H7 (cell line): ENCODE measurements around the gene OVCH1. TPM values are rescaled to one million over a fixed set of nuclear protein-coding genes. Genes with fewer than 3 reads are reported as not detected.
"Not testable (repeated sequence)": the region's sequence is repeated elsewhere in the genome, so short reads cannot be mapped to it uniquely, and the experiment has no call there.

Experiments used
- DNase-seq: peaks from one replicate; pipeline ENCODE4 v3.0.0; 2012
- H3K27me3 ChIP-seq: 2 replicates; pipeline ENCODE4 v1.6.0; 2011; ENCODE audit warnings: mild to moderate bottlenecking, low read length; ENCODE audit not compliant: control insufficient read depth, insufficient read depth
- H3K36me3 ChIP-seq: replicated peaks from 2 replicates; pipeline ENCODE4 v1.5.1; 2011; ENCODE audit warnings: low read length; ENCODE audit not compliant: control insufficient read depth, insufficient read depth
- H3K4me3 ChIP-seq: 2 replicates; pipeline ENCODE4 v1.5.1; 2011; ENCODE audit warnings: low read depth, mild to moderate bottlenecking, control low read depth, low read length, moderate library complexity; ENCODE audit not compliant: insufficient read depth
- total RNA-seq: library from RNA; depleted of rRNA; stranded (reverse); fragments of >200 nt; shearing (Covaris generic); gene quantifications from 2 replicates; pipeline ENCODE4 v1.2.3, GENCODE V29; 2014

Gene OVCH1
- total RNA-seq, 1 experiment from 2014 or later: not detected

DNA sequence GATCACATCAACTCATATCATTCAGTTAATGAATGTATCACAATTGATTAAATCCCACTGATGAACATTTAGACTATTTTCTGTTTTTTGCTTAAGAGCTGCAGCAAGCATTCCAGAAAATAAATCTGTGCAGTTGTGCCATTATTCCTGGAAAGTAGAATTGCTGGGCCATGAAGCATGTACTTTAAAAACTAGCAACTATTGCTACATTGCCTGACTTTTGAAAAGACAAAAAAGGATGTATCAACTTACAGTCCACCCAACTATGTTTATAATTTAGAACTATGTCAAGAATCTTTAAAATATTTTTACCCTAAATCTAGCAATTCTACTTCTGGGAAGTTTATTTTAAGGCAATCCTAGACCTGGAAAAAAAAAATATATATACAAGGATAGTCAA is 83.1 kb downstream of the OVCH1 start:
- H3K36me3 ChIP-seq: no peaks in the 10 kb centered on the region
- no peak for DNase-seq
- no peak overlapping the region for H3K4me3 ChIP-seq
- H3K27me3 ChIP-seq: no peaks in the 10 kb centered on the region

GRCh38 chr12:29405561-29405960 is 91.9 kb downstream of the OVCH1 start:
- no peaks in the 10 kb centered on the region for H3K36me3 ChIP-seq
- no peak overlapping the region for H3K4me3 ChIP-seq
- DNase-seq: no peak
- H3K27me3 ChIP-seq: no peaks in the 10 kb centered on the region

GRCh38 chr12:29403991-29404390 is 93.5 kb downstream of the OVCH1 start:
- no peaks in the 10 kb centered on the region for H3K27me3 ChIP-seq
- no peaks in the 10 kb centered on the region for H3K36me3 ChIP-seq
- H3K4me3 ChIP-seq: no peak overlapping the region
- no peak for DNase-seq

- DNase-seq: no peak
- Histone ChIP-seq H3K27me3 (no peaks in the 10 kb centered on the region), H3K4me3 (no peak overlapping the region), H3K36me3 (no peaks in the 10 kb centered on the region)
These were observed 95.0 kb downstream of the OVCH1 start for GRCh38 chr12:29402437-29402836.

DNA sequence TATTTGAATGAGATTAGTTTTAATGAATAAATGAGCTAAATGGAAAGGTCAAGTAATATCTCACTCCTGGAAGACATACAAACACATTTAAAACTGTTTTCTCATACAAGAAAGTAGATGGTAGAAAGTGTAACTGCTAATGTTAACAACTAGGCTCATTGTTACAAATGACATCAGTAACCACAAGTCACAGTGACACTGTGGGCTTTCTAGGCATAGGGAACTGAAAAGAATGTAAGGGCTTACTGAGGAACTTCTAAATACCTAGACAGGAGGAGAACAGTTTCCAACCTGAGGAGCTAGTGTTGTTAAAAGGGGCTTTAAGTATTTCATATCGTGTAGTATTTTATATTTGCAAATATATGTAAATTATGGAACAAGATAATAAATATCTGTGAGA is 99.0 kb downstream of the OVCH1 start:
- DNase-seq: no peak
- H3K36me3 ChIP-seq: no peaks in the 10 kb centered on the region
- H3K4me3 ChIP-seq: no peak overlapping the region
- no peaks in the 10 kb centered on the region for H3K27me3 ChIP-seq

GRCh38 chr12:29396774-29397173 is 100.7 kb downstream of the OVCH1 start:
- H3K36me3 ChIP-seq: no peaks in the 10 kb centered on the region
- DNase-seq: no peak

GRCh38 chr12:29395356-29395755 is 102.1 kb downstream of the OVCH1 start:
- Histone ChIP-seq H3K4me3 (no peak overlapping the region), H3K36me3 (no peaks in the 10 kb centered on the region), H3K27me3 (no peaks in the 10 kb centered on the region)
- DNase-seq: no peak

More at GRCh38 chr12:29396774-29397173, 100.7 kb downstream of the OVCH1 start:
- H3K27me3 ChIP-seq: no peaks in the 10 kb centered on the region
- H3K4me3 ChIP-seq: no peak overlapping the region

DNA sequence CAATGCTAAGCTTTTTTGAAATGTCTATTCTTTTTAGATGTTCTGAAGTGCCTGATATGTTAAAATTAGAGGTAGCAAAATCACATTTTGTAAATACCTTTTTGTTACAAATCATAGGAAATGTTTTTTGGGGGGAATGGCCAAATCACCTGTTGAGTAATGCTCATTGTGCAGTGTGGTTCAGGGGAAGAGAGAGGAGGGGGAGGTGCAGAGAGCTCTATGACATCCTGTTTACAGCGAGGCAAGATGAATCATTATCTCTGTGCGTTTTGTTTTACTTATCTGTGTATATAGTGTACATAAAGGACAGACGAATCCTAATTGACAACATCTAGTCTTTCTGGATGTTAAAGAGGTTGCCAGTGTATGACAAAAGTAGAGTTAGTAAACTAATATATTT is 107.1 kb downstream of the OVCH1 start:
- not testable (repeated sequence) for H3K27me3 ChIP-seq, DNase-seq, H3K4me3 ChIP-seq, H3K36me3 ChIP-seq

DNA sequence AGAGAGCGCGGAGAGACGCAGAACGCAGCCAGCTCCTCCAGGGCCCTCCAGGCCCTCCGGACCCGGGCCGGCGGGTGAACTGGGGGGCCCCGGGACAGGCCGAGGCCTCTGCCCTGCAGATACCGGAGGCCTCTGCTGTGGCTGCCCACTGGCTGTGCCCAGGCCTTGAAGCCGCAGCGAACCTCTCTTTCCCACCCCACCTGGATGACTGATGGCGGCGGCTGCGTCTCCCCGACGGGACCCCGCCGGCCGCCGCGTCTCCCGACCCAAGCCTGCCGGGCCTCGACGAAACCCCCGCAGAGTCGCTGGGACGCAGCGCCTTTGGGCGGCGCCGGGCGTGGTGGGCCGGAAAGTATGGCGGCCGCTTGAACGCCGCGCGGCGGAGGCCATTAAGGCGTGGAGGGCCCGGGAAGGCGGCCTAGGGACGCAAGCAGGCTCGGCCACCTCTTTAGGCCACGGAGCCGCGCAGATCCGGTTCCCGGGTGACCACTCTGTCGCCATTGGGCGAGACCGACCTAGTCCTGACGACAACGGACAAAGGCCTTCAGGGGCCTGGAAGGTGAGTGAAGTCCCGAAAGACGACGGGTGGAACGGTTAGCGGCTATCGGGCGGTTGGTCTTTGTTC is 108.1 kb downstream of the OVCH1 start:
- Histone ChIP-seq H3K4me3 (no peak overlapping the region), H3K27me3 (no peaks in the 10 kb centered on the region), H3K36me3 (no peaks in the 10 kb centered on the region)
- DNase-seq: peak; percentile 23

- not testable (repeated sequence) for DNase-seq, H3K36me3 ChIP-seq, H3K27me3 ChIP-seq, H3K4me3 ChIP-seq
These were observed 111.3 kb downstream of the OVCH1 start for GRCh38 chr12:29386084-29386680.

- DNase-seq, H3K4me3 ChIP-seq, H3K27me3 ChIP-seq, H3K36me3 ChIP-seq: not testable (repeated sequence)
These were observed 112.3 kb downstream of the OVCH1 start for GRCh38 chr12:29385194-29385593.

- Histone ChIP-seq H3K27me3 (no peaks in the 10 kb centered on the region), H3K4me3 (no peak overlapping the region), H3K36me3 (no peaks in the 10 kb centered on the region)
- no peak for DNase-seq
These were observed 115.2 kb downstream of the OVCH1 start for GRCh38 chr12:29382251-29382650.

- H3K27me3 ChIP-seq: no peaks in the 10 kb centered on the region
- H3K36me3 ChIP-seq: no peaks in the 10 kb centered on the region
- peak within 1 kb of the TSS; percentile 96 for H3K4me3 ChIP-seq
- DNase-seq: peak; percentile 72
These were observed 116.7 kb downstream of the OVCH1 start, which contains the start of gene ERGIC2 for GRCh38 chr12:29380536-29381523. ERGIC2 (minus strand) TSS chr12:29381172; CDS start chr12:29371633, 9,539 bp downstream.
